ENCODE results near the gene SFXN5.
A peak's percentile ranks its signal among the peaks of the same experiment; 100 is the strongest.

Gene SFXN5

GRCh38 chr2:72938455-72938854, 133.1 kb downstream of the SFXN5 start:
- no peak for TF ChIP-seq Cebpa-rat (IDR thresholded peaks at IDR 0.05)
- no peaks in the 10 kb centered on the region for H3K9me3 ChIP-seq (replicated peaks in 1 of 11)
- H3K4me2 ChIP-seq, result peak overlapping the region in 8 of 11 experiments; percentile 85 to 97 (median 89); a peak in 17 of 22 replicates
- peaks cover 16 to 100% (median 93%) of the 10 kb centered on the region in 10 experiments; a peak in 19 of 20 replicates for H3K4me1 ChIP-seq
- peaks cover 0 to 29% (median 0%) of the 10 kb centered on the region in 11 experiments; a peak in 6 of 22 replicates for H3K27me3 ChIP-seq
- peaks cover 0 to 61% (median 6%) of the 10 kb centered on the region in 11 experiments; a peak in 8 of 22 replicates for H4K20me1 ChIP-seq
- H3K9ac ChIP-seq, result no peak overlapping the region
- no peaks in the 10 kb centered on the region for H3K36me3 ChIP-seq
- H3K27ac ChIP-seq, result no peak overlapping the region
- H3K4me3 ChIP-seq, result no peak overlapping the region

- H4K20me1 ChIP-seq, result peaks cover 0 to 58% (median 6%) of the 10 kb centered on the region in 11 experiments; a peak in 8 of 22 replicates
- no peak for TF ChIP-seq Cebpa-rat (IDR thresholded peaks at IDR 0.05)
- no peak overlapping the region for H3K4me3 ChIP-seq
- H3K9ac ChIP-seq, result no peak overlapping the region; a peak in 1 of 22 replicates
- H3K4me2 ChIP-seq, result peak overlapping the region in 10 of 11 experiments; percentile 21 to 97 (median 89); a peak in 18 of 22 replicates
- no peak overlapping the region for H3K27ac ChIP-seq
- H3K36me3 ChIP-seq, result no peaks in the 10 kb centered on the region
- H3K4me1 ChIP-seq, result peaks cover 16 to 100% (median 94%) of the 10 kb centered on the region in 10 experiments; a peak in 19 of 20 replicates
- peaks cover 0 to 29% (median 0%) of the 10 kb centered on the region in 11 experiments; a peak in 7 of 22 replicates for H3K27me3 ChIP-seq
- H3K9me3 ChIP-seq (replicated peaks in 1 of 11), result no peaks in the 10 kb centered on the region
Measured at GRCh38 chr2:72937356-72937669, 134.2 kb downstream of the SFXN5 start.

GRCh38 chr2:72936660-72937355, 134.7 kb downstream of the SFXN5 start:
- H3K36me3 ChIP-seq, result no peaks in the 10 kb centered on the region
- peaks cover 12 to 100% (median 94%) of the 10 kb centered on the region in 10 experiments; a peak in 19 of 20 replicates for H3K4me1 ChIP-seq
- H3K4me2 ChIP-seq, result peak overlapping the region in 10 of 11 experiments; percentile 21 to 97 (median 89); a peak in 18 of 22 replicates
- H3K9ac ChIP-seq, result 0 out of 22 replicates have a peak overlapping the region, but pooled peaks of 2 of the 11 experiments have one; percentile 4 to 22
- TF ChIP-seq Cebpa-rat (IDR thresholded peaks at IDR 0.05), result no peak
- peaks cover 0 to 58% (median 6%) of the 10 kb centered on the region in 11 experiments; a peak in 8 of 22 replicates for H4K20me1 ChIP-seq
- H3K9me3 ChIP-seq (replicated peaks in 1 of 11), result no peaks in the 10 kb centered on the region
- peaks cover 0 to 30% (median 0%) of the 10 kb centered on the region in 11 experiments; a peak in 7 of 22 replicates for H3K27me3 ChIP-seq
- no peak overlapping the region for H3K27ac ChIP-seq
- no peak overlapping the region; a peak in 1 of 20 replicates for H3K4me3 ChIP-seq

GRCh38 chr2:72935611-72935957, 135.9 kb downstream of the SFXN5 start:
- Histone ChIP-seq H3K4me1 (peaks cover 5 to 96% (median 88%) of the 10 kb centered on the region in 10 experiments; a peak in 19 of 20 replicates), H3K9me3 (replicated peaks in 1 of 11) (no peaks in the 10 kb centered on the region), H3K36me3 (no peaks in the 10 kb centered on the region), H4K20me1 (peaks cover 0 to 57% (median 0%) of the 10 kb centered on the region in 11 experiments; a peak in 8 of 22 replicates), H3K4me2 (peak overlapping the region in 9 of 11 experiments; percentile 29 to 97 (median 89); a peak in 17 of 22 replicates), H3K4me3 (no peak overlapping the region), H3K27ac (no peak overlapping the region), H3K27me3 (peaks cover 3 to 30% (median 6%) of the 10 kb centered on the region in 11 experiments; a peak in 17 of 22 replicates), H3K9ac (no peak overlapping the region)
- TF ChIP-seq Cebpa-rat (IDR thresholded peaks at IDR 0.05), result no peak

GRCh38 chr2:72934683-72935610, 136.6 kb downstream of the SFXN5 start:
- Histone ChIP-seq H3K9ac (no peak overlapping the region), H3K36me3 (no peaks in the 10 kb centered on the region), H3K27ac (no peak overlapping the region), H3K4me3 (no peak overlapping the region), H3K4me2 (peak overlapping the region in 8 of 11 experiments; percentile 85 to 97 (median 89); a peak in 16 of 22 replicates), H3K4me1 (peaks cover 5 to 90% (median 82%) of the 10 kb centered on the region in 10 experiments; a peak in 19 of 20 replicates), H4K20me1 (peaks cover 0 to 54% (median 0%) of the 10 kb centered on the region in 11 experiments; a peak in 7 of 22 replicates), H3K27me3 (peaks cover 7 to 35% (median 12%) of the 10 kb centered on the region in 11 experiments; a peak in 20 of 22 replicates), H3K9me3 (replicated peaks in 1 of 11) (no peaks in the 10 kb centered on the region)
- TF ChIP-seq Cebpa-rat (IDR thresholded peaks at IDR 0.05), result no peak

GRCh38 chr2:72933646-72934151, 137.8 kb downstream of the SFXN5 start:
- TF ChIP-seq Cebpa-rat (IDR thresholded peaks at IDR 0.05), result no peak
- Histone ChIP-seq H3K36me3 (no peaks in the 10 kb centered on the region), H3K4me2 (peak overlapping the region in 9 of 11 experiments; percentile 55 to 94 (median 73); a peak in 16 of 22 replicates), H3K27me3 (peaks cover 19 to 45% (median 25%) of the 10 kb centered on the region in 11 experiments), H3K9ac (no peak overlapping the region), H3K4me1 (peaks cover 5 to 77% (median 69%) of the 10 kb centered on the region in 10 experiments; a peak in 19 of 20 replicates), H3K4me3 (no peak overlapping the region), H3K27ac (no peak overlapping the region), H4K20me1 (peaks cover 0 to 47% (median 0%) of the 10 kb centered on the region in 11 experiments; a peak in 7 of 22 replicates), H3K9me3 (replicated peaks in 1 of 11) (no peaks in the 10 kb centered on the region)

- peak overlapping the region in 9 of 11 experiments; percentile 55 to 94 (median 73); a peak in 17 of 22 replicates for H3K4me2 ChIP-seq
- no peak for TF ChIP-seq Cebpa-rat (IDR thresholded peaks at IDR 0.05)
- H3K27me3 ChIP-seq, result peaks cover 24 to 49% (median 30%) of the 10 kb centered on the region in 11 experiments
- H3K4me3 ChIP-seq, result no peak overlapping the region
- no peak overlapping the region; a peak in 1 of 22 replicates for H3K9ac ChIP-seq
- peaks cover 5 to 72% (median 65%) of the 10 kb centered on the region in 10 experiments; a peak in 19 of 20 replicates for H3K4me1 ChIP-seq
- H3K36me3 ChIP-seq, result no peaks in the 10 kb centered on the region
- H3K27ac ChIP-seq, result no peak overlapping the region
- no peaks in the 10 kb centered on the region for H3K9me3 ChIP-seq (replicated peaks in 1 of 11)
- peaks cover 0 to 47% (median 0%) of the 10 kb centered on the region in 11 experiments; a peak in 7 of 22 replicates for H4K20me1 ChIP-seq
Measured at GRCh38 chr2:72933207-72933606, 138.3 kb downstream of the SFXN5 start.

GRCh38 chr2:72932805-72933204, 138.7 kb downstream of the SFXN5 start:
- Histone ChIP-seq H3K4me2 (peak overlapping the region in 9 of 11 experiments; percentile 55 to 94 (median 73); a peak in 17 of 22 replicates), H3K9me3 (replicated peaks in 1 of 11) (no peaks in the 10 kb centered on the region), H3K4me3 (no peak overlapping the region), H3K27ac (no peak overlapping the region), H3K36me3 (no peaks in the 10 kb centered on the region), H3K4me1 (peaks cover 5 to 68% (median 61%) of the 10 kb centered on the region in 10 experiments; a peak in 19 of 20 replicates), H3K9ac (no peak overlapping the region; a peak in 1 of 22 replicates), H3K27me3 (peaks cover 28 to 52% (median 34%) of the 10 kb centered on the region in 11 experiments), H4K20me1 (peaks cover 0 to 43% (median 0%) of the 10 kb centered on the region in 11 experiments; a peak in 7 of 22 replicates)
- no peak for TF ChIP-seq Cebpa-rat (IDR thresholded peaks at IDR 0.05)
